ENCODE results near the gene ETS2.

Gene ETS2

DNA sequence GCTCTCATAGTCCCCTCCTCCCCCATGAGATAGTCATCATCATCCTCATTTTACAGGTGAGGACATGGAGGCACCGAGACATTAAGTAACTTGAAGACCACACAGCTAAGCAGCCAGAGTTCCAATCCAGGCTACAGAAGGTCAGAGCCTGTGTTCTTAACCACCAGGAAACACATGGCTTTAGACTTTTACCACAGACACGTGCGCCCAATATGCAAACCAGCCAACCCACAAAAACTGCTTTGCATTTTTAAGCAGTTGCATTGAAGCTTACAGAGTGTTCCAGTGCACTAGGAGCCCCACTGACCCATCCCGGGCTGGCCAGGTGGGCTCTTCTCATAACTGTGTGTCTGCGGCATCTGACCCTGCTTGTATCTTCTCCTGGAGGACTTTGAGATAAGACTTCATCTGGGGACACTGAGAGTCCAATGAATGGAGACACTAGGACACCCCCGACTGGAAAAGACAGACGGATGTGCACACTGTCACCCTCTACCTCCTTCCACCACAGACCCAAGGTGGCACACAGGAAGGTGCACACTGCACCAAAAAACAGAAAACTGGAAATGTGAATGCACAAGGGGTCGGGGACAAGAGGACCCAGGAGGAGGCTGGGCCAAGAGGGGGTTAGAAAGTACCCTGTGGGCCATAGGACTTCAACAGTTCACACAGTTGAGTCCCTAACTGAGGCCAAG, 56.4 kb downstream of the ETS2 start:
- DNase-seq (ENCODE audit: low spot score): no peak

GRCh38 chr21:38863291-38863690, 57.6 kb downstream of the ETS2 start:
- DNase-seq (ENCODE audit: low spot score): no peak

DNA sequence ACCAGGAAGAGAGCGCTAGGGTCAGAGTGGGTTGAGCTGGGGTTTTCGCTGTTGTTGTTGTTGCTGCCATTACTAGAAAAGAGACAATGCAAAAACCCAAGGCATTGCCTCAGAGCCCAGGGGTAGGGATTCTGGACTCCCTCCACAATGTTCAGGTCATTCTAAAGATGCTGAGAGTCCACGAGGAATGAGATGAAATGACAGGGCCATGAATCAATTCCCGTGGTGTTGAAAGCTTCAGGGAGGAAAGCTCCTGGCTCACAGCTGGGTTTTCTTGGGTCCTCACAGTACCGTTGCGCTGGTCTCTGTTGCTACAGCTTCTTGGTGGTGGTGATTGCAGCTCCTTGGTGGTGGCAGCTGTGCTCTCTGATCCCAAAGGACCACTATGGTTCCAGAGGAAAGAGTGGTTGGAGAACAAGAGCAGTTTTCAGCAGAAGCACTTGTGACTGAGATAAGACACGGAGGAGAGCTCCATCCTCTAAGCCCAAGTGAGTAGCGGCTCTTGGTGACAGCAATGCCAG, 58.2 kb downstream of the ETS2 start:
- no peak for DNase-seq (ENCODE audit: low spot score)

DNA sequence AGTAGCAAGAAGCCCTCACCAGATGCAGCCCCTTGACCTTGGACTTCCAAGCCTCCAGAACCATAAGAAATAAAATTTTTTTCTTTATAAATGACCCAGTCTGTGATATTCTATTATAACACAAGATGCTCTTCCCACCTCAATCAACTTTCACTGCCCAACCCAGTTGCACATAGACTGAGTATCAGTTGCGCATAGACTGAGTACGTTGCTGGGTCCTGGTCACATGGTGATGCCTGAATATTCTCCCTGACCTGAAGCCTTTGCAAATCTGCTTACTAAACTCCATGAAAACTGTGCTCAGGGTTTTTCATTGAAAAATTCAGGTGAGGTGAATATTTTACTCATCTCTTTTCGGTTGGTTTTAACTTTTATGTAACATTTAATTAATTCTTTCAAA, 59.2 kb downstream of the ETS2 start:
- DNase-seq (ENCODE audit: low spot score): no peak

GRCh38 chr21:38869196-38869595, 63.5 kb downstream of the ETS2 start:
- DNase-seq (ENCODE audit: low spot score): no peak

- no peak for DNase-seq (ENCODE audit: low spot score)
These were observed 64.2 kb downstream of the ETS2 start for GRCh38 chr21:38869946-38870345.

Measured in Ammon's horn (tissue), 1 donor.